ENCODE results near the gene NPHS1. TPM values are rescaled to one million over a fixed set of nuclear protein-coding genes. Genes with fewer than 3 reads are reported as not detected.

Gene NPHS1
- total and polyA plus RNA-seq, 9 of the 15 experiments (the other 6 are each of a cell fraction or from before 2014, with no cell fraction given): 0.01 to 0.28 (median 0.14) TPM; not detected in 5

DNA sequence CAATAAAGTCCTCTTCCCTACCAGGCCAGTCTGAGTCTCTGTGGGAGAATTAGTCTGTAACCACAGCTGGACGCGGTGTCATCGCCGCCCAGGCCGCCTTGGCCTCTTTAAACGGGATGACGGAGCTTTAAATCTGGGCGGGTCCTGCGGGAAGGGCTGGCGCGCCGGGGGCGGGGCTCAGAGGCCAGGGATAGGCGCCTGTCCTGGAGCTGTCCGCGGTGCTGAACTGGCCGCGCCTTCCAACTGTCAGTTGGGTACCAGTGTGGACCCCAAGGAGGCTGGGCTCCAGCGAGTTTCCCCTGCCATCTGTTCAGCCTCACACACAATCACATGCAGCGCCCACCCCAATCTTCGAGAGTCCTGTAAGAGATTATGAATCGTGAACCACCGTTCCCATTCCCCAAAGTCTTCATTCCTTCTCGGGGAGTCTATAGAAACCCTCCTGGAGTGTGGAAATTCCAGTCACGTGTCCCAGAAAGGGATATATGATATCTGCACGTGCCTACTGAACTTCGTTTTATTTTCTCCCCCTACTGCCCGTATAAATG lies 27.5 kb upstream of the NPHS1 start (continued):
- TF ChIP-seq E4F1 (CRISPR knock-in tag; IDR thresholded peaks at IDR 0.05; ENCODE audit: borderline replicate concordance) (no peak), YBX1 (IDR thresholded peaks at IDR 0.05) (no peak), NFYB (IDR thresholded peaks at IDR 0.05; ENCODE audit: extremely low read depth, insufficient read length) (no peak), GABPB1 (CRISPR knock-in tag; IDR thresholded peaks at IDR 0.05) (peak; percentile 83), ZBTB17 (CRISPR knock-in tag; IDR thresholded peaks at IDR 0.05) (no peak), ZNF75A (CRISPR knock-in tag; IDR thresholded peaks at IDR 0.05) (no peak), MIER1 (IDR thresholded peaks at IDR 0.05; ENCODE audit: low read depth) (peak; percentile 99), ZFP91 (CRISPR knock-in tag; IDR thresholded peaks at IDR 0.05) (peak; percentile 92), GTF2F1 (IDR thresholded peaks at IDR 0.05; ENCODE audit: low read depth, low read length) (no peak), ILF3 (IDR thresholded peaks at IDR 0.05; ENCODE audit: borderline replicate concordance) (no peak), ZNF232 (CRISPR knock-in tag; IDR thresholded peaks at IDR 0.05) (peak; percentile 92), KHSRP (IDR thresholded peaks at IDR 0.05) (no peak)
- TF ChIP-seq, protein P1, sequence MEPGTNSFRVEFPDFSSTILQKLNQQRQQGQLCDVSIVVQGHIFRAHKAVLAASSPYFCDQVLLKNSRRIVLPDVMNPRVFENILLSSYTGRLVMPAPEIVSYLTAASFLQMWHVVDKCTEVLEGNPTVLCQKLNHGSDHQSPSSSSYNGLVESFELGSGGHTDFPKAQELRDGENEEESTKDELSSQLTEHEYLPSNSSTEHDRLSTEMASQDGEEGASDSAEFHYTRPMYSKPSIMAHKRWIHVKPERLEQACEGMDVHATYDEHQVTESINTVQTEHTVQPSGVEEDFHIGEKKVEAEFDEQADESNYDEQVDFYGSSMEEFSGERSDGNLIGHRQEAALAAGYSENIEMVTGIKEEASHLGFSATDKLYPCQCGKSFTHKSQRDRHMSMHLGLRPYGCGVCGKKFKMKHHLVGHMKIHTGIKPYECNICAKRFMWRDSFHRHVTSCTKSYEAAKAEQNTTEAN (CRISPR knock-in tag; IDR thresholded peaks at IDR 0.05): no peak; the same call in 1 of the 2 replicates
- TF ChIP-seq, protein P2, sequence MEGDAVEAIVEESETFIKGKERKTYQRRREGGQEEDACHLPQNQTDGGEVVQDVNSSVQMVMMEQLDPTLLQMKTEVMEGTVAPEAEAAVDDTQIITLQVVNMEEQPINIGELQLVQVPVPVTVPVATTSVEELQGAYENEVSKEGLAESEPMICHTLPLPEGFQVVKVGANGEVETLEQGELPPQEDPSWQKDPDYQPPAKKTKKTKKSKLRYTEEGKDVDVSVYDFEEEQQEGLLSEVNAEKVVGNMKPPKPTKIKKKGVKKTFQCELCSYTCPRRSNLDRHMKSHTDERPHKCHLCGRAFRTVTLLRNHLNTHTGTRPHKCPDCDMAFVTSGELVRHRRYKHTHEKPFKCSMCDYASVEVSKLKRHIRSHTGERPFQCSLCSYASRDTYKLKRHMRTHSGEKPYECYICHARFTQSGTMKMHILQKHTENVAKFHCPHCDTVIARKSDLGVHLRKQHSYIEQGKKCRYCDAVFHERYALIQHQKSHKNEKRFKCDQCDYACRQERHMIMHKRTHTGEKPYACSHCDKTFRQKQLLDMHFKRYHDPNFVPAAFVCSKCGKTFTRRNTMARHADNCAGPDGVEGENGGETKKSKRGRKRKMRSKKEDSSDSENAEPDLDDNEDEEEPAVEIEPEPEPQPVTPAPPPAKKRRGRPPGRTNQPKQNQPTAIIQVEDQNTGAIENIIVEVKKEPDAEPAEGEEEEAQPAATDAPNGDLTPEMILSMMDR (IDR thresholded peaks at IDR 0.05 in 2 of 3, conservative IDR thresholded peaks at IDR 0.05 in 1 of 3; ENCODE audit: insufficient read depth in 2 of 3, low read depth in 1 of 3, low read length in 3 of 3): no peak

Measured in K562 (cell line).